Measurements from ENCODE around the gene MED12L.

DNA sequence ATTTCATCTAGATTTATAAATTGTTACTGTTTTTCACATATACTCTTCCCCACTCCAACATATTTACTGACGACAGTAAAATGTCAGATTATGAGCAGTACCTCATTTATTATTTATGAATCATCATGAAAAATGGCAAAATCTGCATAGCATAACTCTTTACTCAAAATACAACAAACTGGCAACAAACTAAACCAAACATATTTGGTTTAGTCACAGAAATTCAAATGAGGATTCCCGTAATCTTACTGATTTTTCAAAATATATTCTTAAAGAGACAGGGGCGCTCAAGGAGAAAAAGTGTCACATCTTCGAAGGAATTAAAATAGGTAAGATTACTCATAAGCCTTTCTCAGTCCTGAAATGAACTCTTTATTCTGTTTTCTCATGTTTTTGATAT, 234.2 kb downstream of the MED12L start:
- TF ChIP-seq CTCF (IDR thresholded peaks at IDR 0.05), result no peak
- no peak for TF ChIP-seq POLR2A (IDR thresholded peaks at IDR 0.05)

Measured in gastroesophageal sphincter (tissue), 3 donors.